Measurements from ENCODE around the gene TRIB2.
"Not testable (repeated sequence)": the region's sequence is repeated elsewhere in the genome, so short reads cannot be mapped to it uniquely, and the experiment has no call there.

TRIB2 gene

GRCh38 chr2:12716282-12717190, at the start of gene TRIB2:
Gene TRIB2 (plus strand): TSS chr2:12716936. CDS start chr2:12718308, 1,372 bp downstream.
- DNase-seq (ENCODE audit: low spot score): peak; percentile 90

- DNase-seq (ENCODE audit: low spot score): no peak
Measured at GRCh38 chr2:12669036-12669435, 47.7 kb upstream of the TRIB2 start.

- DNase-seq (ENCODE audit: low spot score): no peak
Measured at GRCh38 chr2:12672711-12673315, 43.9 kb upstream of the TRIB2 start.

GRCh38 chr2:12674644-12675328, 42.0 kb upstream of the TRIB2 start:
- no peak for DNase-seq (ENCODE audit: low spot score)

- no peak for DNase-seq (ENCODE audit: low spot score)
Measured at GRCh38 chr2:12675352-12675795, 41.4 kb upstream of the TRIB2 start.

- DNase-seq (ENCODE audit: low spot score): no peak
Measured at GRCh38 chr2:12675801-12676200, 40.9 kb upstream of the TRIB2 start.

- no peak for DNase-seq (ENCODE audit: low spot score)
Measured at GRCh38 chr2:12676771-12677170, 40.0 kb upstream of the TRIB2 start.

- no peak for DNase-seq (ENCODE audit: low spot score)
Measured at GRCh38 chr2:12678186-12678585, 38.5 kb upstream of the TRIB2 start.

GRCh38 chr2:12679550-12680072, 37.1 kb upstream of the TRIB2 start:
- DNase-seq (ENCODE audit: low spot score): no peak

- DNase-seq (ENCODE audit: low spot score): not testable (repeated sequence)
Measured at GRCh38 chr2:12680115-12680514, 36.6 kb upstream of the TRIB2 start.

- DNase-seq (ENCODE audit: low spot score): no peak
Measured at GRCh38 chr2:12682017-12682416, 34.7 kb upstream of the TRIB2 start.

- no peak for DNase-seq (ENCODE audit: low spot score)
Measured at GRCh38 chr2:12683457-12684100, 33.2 kb upstream of the TRIB2 start.

- DNase-seq (ENCODE audit: low spot score): peak; percentile 19
Measured at GRCh38 chr2:12684471-12684936, 32.2 kb upstream of the TRIB2 start.

GRCh38 chr2:12685145-12685544, 31.6 kb upstream of the TRIB2 start:
- no peak for DNase-seq (ENCODE audit: low spot score)

GRCh38 chr2:12685956-12686355, 30.8 kb upstream of the TRIB2 start:
- no peak for DNase-seq (ENCODE audit: low spot score)

- DNase-seq (ENCODE audit: low spot score): no peak
Measured at GRCh38 chr2:12686708-12687283, 29.9 kb upstream of the TRIB2 start.

GRCh38 chr2:12688091-12688490, 28.6 kb upstream of the TRIB2 start:
- no peak for DNase-seq (ENCODE audit: low spot score)

- no peak for DNase-seq (ENCODE audit: low spot score)
Measured at GRCh38 chr2:12688893-12689292, 27.8 kb upstream of the TRIB2 start.

GRCh38 chr2:12693509-12693908, 23.2 kb upstream of the TRIB2 start:
- DNase-seq (ENCODE audit: low spot score): no peak

- DNase-seq (ENCODE audit: low spot score): no peak
Measured at GRCh38 chr2:12694990-12695774, 21.6 kb upstream of the TRIB2 start.

GRCh38 chr2:12697617-12698016, 19.1 kb upstream of the TRIB2 start:
- no peak for DNase-seq (ENCODE audit: low spot score)

All from iPS-NIHi11 (cell line).